HCT116 (cell line): ENCODE data around the gene ZDHHC3. TPM values are rescaled to one million over a fixed set of nuclear protein-coding genes. Genes with fewer than 3 reads are reported as not detected.

Experiments
- ATAC-seq: fragments of 200-7000 bp; cut with Tn5 transposase; 2 replicates; pipeline ENCODE4 v1.9.1; 2020; ENCODE audit warnings: mild to moderate bottlenecking, moderate library complexity
- BruUV-seq: library from RNA; stranded (reverse); fragments of 400-500 nt; replicated peaks from 2 replicates; lab custom pipeline; 2021; lab: Mats Ljungman, UMichigan
- CTCF ChIA-PET: fragments of 300-600 bp; sonication (Branson Sonifier 250); formaldehyde crosslinking; loops from one replicate; lab custom pipeline; 2021; ENCODE audit warnings: antibody characterized with exemption; lab: Charles Lee
- POLR2A ChIA-PET: fragments of 300-600, 350-600 bp; sonication (Branson Sonifier 250); formaldehyde crosslinking; loops from one replicate; lab custom pipeline; 2021; ENCODE audit warnings: antibody characterized with exemption; lab: Charles Lee
- RAD21 ChIA-PET, 2 experiments: fragments of 300-600 bp; sonication (Branson Sonifier 250); formaldehyde crosslinking; loops; one replicate each; lab custom pipeline; 2023; ENCODE audit warnings: low total read pairs in 2 of 2; ENCODE audit not compliant: uncharacterized antibody in 2 of 2, unreplicated experiment in 2 of 2, low non-redundant PET in 1 of 2; lab: Charles Lee
- DNase-seq: peaks from one replicate; pipeline ENCODE4 v3.0.0-alpha.2; 2010; ENCODE audit warnings: low read depth, low spot score
- H2AFZ ChIP-seq: fragments of 200-600 bp; shearing (Covaris generic), sonication (generic); 2 replicates; pipeline ENCODE4 v1.6.1; 2017; ENCODE audit warnings: low read depth, mixed run types, mixed read lengths, antibody characterized with exemption, low read length; ENCODE audit not compliant: poor library complexity, severe bottlenecking
- H3K27ac ChIP-seq: 2 replicates; pipeline ENCODE4 v1.5.1; 2012; ENCODE audit warnings: low read depth, low read length
- H3K27me3 ChIP-seq: fragments of 200-600 bp; sonication (generic); 2 replicates; pipeline ENCODE4 v1.6.1; 2016; ENCODE audit warnings: mixed run types, low read length, mixed read lengths; ENCODE audit not compliant: insufficient read depth
- H3K36me3 ChIP-seq, 2 experiments: fragments of 200-500 bp in 1 of 2; fragments of 200-600 bp in 1 of 2; sonication (Bioruptor generic) in 1 of 2; sonication (generic) in 1 of 2; 2 replicates each; pipeline versions ENCODE4 v1.5.1 to v1.6.1; 2014 to 2016; ENCODE audit warnings: low read length in 2 of 2, inconsistent platforms in 1 of 2, mixed read lengths in 1 of 2, mixed run types in 1 of 2; ENCODE audit not compliant: insufficient read depth in 2 of 2, control insufficient read depth in 1 of 2
- H3K4me1 ChIP-seq, 2 experiments: fragments of 200-600 bp in 1 of 2; sonication (generic) in 1 of 2; 2 replicates each; pipeline versions ENCODE4 v1.5.1 to v1.6.1; 2012 to 2017; ENCODE audit warnings: low read length in 2 of 2, inconsistent platforms in 1 of 2, mild to moderate bottlenecking in 1 of 2, mixed read lengths in 1 of 2, mixed run types in 1 of 2, moderate library complexity in 1 of 2; ENCODE audit not compliant: insufficient read depth in 2 of 2, control insufficient read depth in 1 of 2
- H3K4me2 ChIP-seq: fragments of 200-600 bp; sonication (generic); 2 replicates; pipeline ENCODE4 v1.6.1; 2017; ENCODE audit warnings: mixed run types, low read length, mixed read lengths
- H3K4me3 ChIP-seq, 2 experiments: fragments of 200-600 bp in 1 of 2; sonication (generic) in 1 of 2; replicated peaks in 1 of 2; 2 replicates each; pipeline ENCODE4 v1.5.1; 2011 to 2016; ENCODE audit warnings: low read length in 2 of 2, control low read depth in 1 of 2, low read depth in 1 of 2, mild to moderate bottlenecking in 1 of 2, mixed read lengths in 1 of 2, mixed run types in 1 of 2
- H3K79me2 ChIP-seq: fragments of 200-600 bp; sonication (generic); 2 replicates; pipeline ENCODE4 v1.6.1; 2017; ENCODE audit warnings: mild to moderate bottlenecking, mixed run types, low read length, moderate library complexity, mixed read lengths; ENCODE audit not compliant: insufficient read depth
- H3K9ac ChIP-seq: fragments of 200-600 bp; sonication (generic); 2 replicates; pipeline ENCODE4 v1.6.1; 2016; ENCODE audit warnings: low read length, mixed read lengths
- H3K9me2 ChIP-seq: fragments of 200-600 bp; sonication (generic), shearing (Covaris generic); 2 replicates; pipeline ENCODE4 v1.6.1; 2017; ENCODE audit warnings: mixed run types, mild to moderate bottlenecking, moderate library complexity; ENCODE audit not compliant: insufficient read depth
- H3K9me3 ChIP-seq, 2 experiments: fragments of 200-500 bp in 1 of 2; fragments of 200-600 bp in 1 of 2; sonication (Bioruptor generic) in 1 of 2; sonication (generic) in 1 of 2; 2 replicates each; pipeline ENCODE4 v1.6.1; 2014 to 2017; ENCODE audit warnings: low read length in 2 of 2, mixed read lengths in 2 of 2, inconsistent platforms in 1 of 2, low read depth in 1 of 2, mild to moderate bottlenecking in 1 of 2, mixed run types in 1 of 2, moderate library complexity in 1 of 2; ENCODE audit not compliant: control insufficient read depth in 1 of 2, insufficient read depth in 1 of 2
- H4K20me1 ChIP-seq: fragments of 200-600 bp; sonication (generic), shearing (Covaris generic); 2 replicates; pipeline ENCODE4 v1.6.1; 2017; ENCODE audit warnings: mixed run types, mild to moderate bottlenecking, moderate library complexity; ENCODE audit not compliant: insufficient read depth
- CEBPB ChIP-seq: IDR thresholded peaks from 2 replicates; pipeline ENCODE4 v1.6.1; 2012; ENCODE audit warnings: low read depth
- EZH2 ChIP-seq: fragments of 200-600 bp; sonication (generic); IDR thresholded peaks from 2 replicates; pipeline ENCODE4 v1.6.1; 2017; ENCODE audit warnings: antibody characterized with exemption, mixed run types
- EZH2phosphoT487 ChIP-seq: fragments of 200-600 bp; IDR thresholded peaks from 2 replicates; pipeline ENCODE4 v1.6.1; 2018; ENCODE audit warnings: antibody characterized with exemption, borderline replicate concordance
- FOSL1 ChIP-seq: IDR thresholded peaks from 2 replicates; pipeline ENCODE4 v1.6.1; 2012; ENCODE audit warnings: low read depth
- JUND ChIP-seq: IDR thresholded peaks from 2 replicates; pipeline ENCODE4 v1.6.1; 2012
- POLR2A ChIP-seq: IDR thresholded peaks from 2 replicates; pipeline ENCODE4 v1.7.0; 2011; ENCODE audit warnings: borderline replicate concordance; ENCODE audit not compliant: insufficient read depth, insufficient read length; ENCODE audit errors: extremely low read depth
- SIN3A ChIP-seq: IDR thresholded peaks from 2 replicates; pipeline ENCODE4 v1.6.1; 2012; ENCODE audit warnings: low read depth
- SP1 ChIP-seq: IDR thresholded peaks from 2 replicates; pipeline ENCODE4 v1.6.1; 2012; ENCODE audit warnings: low read depth
- TCF7L2 ChIP-seq: IDR thresholded peaks from 2 replicates; pipeline ENCODE4 v1.7.0; 2011; ENCODE audit warnings: borderline replicate concordance, inconsistent platforms; ENCODE audit not compliant: insufficient read depth, insufficient read length; ENCODE audit errors: extremely low read depth
- YY1 ChIP-seq: IDR thresholded peaks from 2 replicates; pipeline ENCODE4 v1.6.1; 2011; ENCODE audit warnings: low read length, low read depth, moderate library complexity, mild to moderate bottlenecking; ENCODE audit not compliant: insufficient replicate concordance; ENCODE audit errors: extremely low read depth
- ZNF274 ChIP-seq: fragments of 200-500 bp; sonication (Bioruptor generic); IDR thresholded peaks from 2 replicates; pipeline ENCODE4 v1.6.1; 2014; ENCODE audit warnings: mild to moderate bottlenecking, low read depth, low read length, inconsistent platforms
- intact Hi-C: fragments of 100-400 bp; cut with micrococcal nuclease; formaldehyde crosslinking; loops from 2 replicates; pipeline ENCODE4 v1.10.0; 2022
- total RNA-seq: library from RNA; stranded (reverse); gene quantifications from one replicate; pipeline ENCODE4 v1.2.1, GENCODE V29; 2021; ENCODE audit not compliant: unreplicated experiment
- TF ChIP-seq, protein P1 (sequence below): IDR thresholded peaks from 2 replicates; pipeline ENCODE4 v1.6.1; 2011; ENCODE audit warnings: mild to moderate bottlenecking, low read length, moderate library complexity; ENCODE audit not compliant: insufficient replicate concordance; ENCODE audit errors: extremely low read depth
- TF ChIP-seq, protein P2 (sequence below), 3 experiments: fragments of 200-600 bp in 1 of 3; sonication (generic) in 1 of 3; IDR thresholded peaks in 2 of 3; conservative IDR thresholded peaks in 1 of 3; 2 replicates each; pipeline ENCODE4 v1.5.1; 2012 to 2017; ENCODE audit warnings: low read depth in 2 of 3, low read length in 2 of 3, antibody characterized with exemption in 1 of 3, borderline replicate concordance in 1 of 3, control low read depth in 1 of 3, mild to moderate bottlenecking in 1 of 3, mixed read lengths in 1 of 3, mixed run types in 1 of 3, moderate library complexity in 1 of 3; ENCODE audit not compliant: insufficient read depth in 1 of 3
- TF ChIP-seq, protein P3 (sequence below): IDR thresholded peaks from 2 replicates; pipeline ENCODE4 v1.6.1; 2012

The ZDHHC3 gene
- total RNA-seq, 1 experiment from 2014 or later: 61.1 TPM

DNA sequence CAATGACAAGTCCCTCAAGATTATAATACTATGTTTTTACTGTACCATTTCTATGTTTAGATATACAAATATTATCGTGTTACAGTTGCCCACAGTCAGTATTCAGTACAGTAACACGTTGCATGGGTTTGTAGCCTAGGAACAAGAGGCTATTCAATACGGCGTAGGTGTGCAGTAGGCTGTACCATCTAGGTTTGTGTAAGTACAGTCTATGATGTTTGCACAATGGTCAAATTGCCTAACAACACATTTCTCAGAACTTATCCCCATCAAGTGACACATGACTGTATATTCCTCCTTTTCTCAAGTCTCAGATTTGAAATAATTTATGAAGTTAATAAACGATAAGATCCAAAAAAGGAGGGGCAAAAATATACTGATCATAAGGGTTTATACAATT is 21.7 kb downstream of the ZDHHC3 start:
- Histone ChIP-seq H3K4me3 (no peak overlapping the region), H3K27ac (no peak overlapping the region), H3K79me2 (peaks cover 6% of the 10 kb centered on the region; the same call in 1 of the 2 replicates), H3K9ac (no peak overlapping the region), H3K4me2 (no peak overlapping the region), H2AFZ (no peak overlapping the region), H3K27me3 (no peaks in the 10 kb centered on the region), H3K36me3 (no peaks in the 10 kb centered on the region), H3K9me3 (no peaks in the 10 kb centered on the region), H3K9me2 (no peaks in the 10 kb centered on the region), H3K4me1 (no peaks in the 10 kb centered on the region), H4K20me1 (no peaks in the 10 kb centered on the region)
- ChIA-PET CTCF (no interaction called here), RAD21 (no interaction called here), POLR2A (no interaction called here)
- no TSS peak for BruUV-seq
- no peak for TF ChIP-seq SP1
- no peak for TF ChIP-seq SIN3A
- no peak for TF ChIP-seq ZNF274
- TF ChIP-seq, protein P1, sequence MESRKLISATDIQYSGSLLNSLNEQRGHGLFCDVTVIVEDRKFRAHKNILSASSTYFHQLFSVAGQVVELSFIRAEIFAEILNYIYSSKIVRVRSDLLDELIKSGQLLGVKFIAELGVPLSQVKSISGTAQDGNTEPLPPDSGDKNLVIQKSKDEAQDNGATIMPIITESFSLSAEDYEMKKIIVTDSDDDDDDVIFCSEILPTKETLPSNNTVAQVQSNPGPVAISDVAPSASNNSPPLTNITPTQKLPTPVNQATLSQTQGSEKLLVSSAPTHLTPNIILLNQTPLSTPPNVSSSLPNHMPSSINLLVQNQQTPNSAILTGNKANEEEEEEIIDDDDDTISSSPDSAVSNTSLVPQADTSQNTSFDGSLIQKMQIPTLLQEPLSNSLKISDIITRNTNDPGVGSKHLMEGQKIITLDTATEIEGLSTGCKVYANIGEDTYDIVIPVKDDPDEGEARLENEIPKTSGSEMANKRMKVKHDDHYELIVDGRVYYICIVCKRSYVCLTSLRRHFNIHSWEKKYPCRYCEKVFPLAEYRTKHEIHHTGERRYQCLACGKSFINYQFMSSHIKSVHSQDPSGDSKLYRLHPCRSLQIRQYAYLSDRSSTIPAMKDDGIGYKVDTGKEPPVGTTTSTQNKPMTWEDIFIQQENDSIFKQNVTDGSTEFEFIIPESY: no peak
- TF ChIP-seq CEBPB: no peak
- TF ChIP-seq YY1: no peak
- TF ChIP-seq POLR2A: no peak
- TF ChIP-seq, protein P2, sequence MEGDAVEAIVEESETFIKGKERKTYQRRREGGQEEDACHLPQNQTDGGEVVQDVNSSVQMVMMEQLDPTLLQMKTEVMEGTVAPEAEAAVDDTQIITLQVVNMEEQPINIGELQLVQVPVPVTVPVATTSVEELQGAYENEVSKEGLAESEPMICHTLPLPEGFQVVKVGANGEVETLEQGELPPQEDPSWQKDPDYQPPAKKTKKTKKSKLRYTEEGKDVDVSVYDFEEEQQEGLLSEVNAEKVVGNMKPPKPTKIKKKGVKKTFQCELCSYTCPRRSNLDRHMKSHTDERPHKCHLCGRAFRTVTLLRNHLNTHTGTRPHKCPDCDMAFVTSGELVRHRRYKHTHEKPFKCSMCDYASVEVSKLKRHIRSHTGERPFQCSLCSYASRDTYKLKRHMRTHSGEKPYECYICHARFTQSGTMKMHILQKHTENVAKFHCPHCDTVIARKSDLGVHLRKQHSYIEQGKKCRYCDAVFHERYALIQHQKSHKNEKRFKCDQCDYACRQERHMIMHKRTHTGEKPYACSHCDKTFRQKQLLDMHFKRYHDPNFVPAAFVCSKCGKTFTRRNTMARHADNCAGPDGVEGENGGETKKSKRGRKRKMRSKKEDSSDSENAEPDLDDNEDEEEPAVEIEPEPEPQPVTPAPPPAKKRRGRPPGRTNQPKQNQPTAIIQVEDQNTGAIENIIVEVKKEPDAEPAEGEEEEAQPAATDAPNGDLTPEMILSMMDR (IDR thresholded peaks at IDR 0.05 in 2 of 3, conservative IDR thresholded peaks at IDR 0.05 in 1 of 3; ENCODE audit: borderline replicate concordance in 1 of 3, insufficient read depth in 1 of 3, low read depth in 2 of 3, low read length in 2 of 3): no peak
- TF ChIP-seq EZH2: no peak
- TF ChIP-seq, protein P3, sequence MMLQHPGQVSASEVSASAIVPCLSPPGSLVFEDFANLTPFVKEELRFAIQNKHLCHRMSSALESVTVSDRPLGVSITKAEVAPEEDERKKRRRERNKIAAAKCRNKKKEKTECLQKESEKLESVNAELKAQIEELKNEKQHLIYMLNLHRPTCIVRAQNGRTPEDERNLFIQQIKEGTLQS: no peak
- TF ChIP-seq TCF7L2: no peak
- TF ChIP-seq JUND: no peak
- no peak for TF ChIP-seq FOSL1
- no peak for TF ChIP-seq EZH2phosphoT487
- ATAC-seq (no peak), DNase-seq (no peak)
- intact Hi-C loops: no loop called here
